Measurements from ENCODE around the gene TRPC3.

The TRPC3 gene

DNA sequence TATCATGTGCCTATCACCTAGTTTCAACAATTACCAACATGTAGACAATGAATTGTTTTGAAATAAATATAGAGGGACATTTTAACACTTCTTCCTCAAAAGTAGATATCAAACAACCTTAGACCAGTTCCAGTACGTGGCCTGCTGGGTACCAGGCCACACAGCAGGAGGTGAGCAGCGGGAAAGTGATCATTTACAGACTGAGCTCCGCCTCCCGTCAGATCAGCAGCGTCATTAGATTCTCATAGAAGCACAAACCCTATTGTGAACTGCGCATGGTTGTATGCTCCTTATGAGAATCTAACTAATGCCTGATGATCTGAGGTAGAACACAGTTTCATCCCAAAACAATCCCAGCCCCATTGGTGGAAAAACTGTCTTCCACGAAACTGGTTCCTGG, 88.1 kb downstream of the TRPC3 start:
- DNase-seq (ENCODE audit: insufficient read length) (no peak), FAIRE-seq (no peak)

DNA sequence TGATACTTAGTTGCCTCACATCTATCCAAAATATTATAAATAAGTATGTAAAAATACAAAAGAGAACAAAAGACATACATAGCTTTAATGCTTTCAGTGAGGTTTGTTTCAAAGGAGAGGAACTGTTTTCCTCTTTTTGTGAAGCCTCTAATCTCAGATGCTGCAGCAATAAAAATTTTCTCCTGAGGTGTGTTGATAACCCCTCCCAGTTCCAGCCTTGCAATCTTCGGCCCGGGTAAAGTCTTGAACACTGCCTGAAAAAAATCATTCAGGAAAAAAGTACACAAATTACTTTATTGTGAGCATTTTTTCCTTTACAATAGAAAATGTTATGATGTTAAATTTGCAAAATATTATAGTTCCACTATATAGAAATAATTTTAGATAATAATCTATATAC, 90.4 kb downstream of the TRPC3 start:
- DNase-seq (ENCODE audit: insufficient read length), result no peak
- no peak for TF ChIP-seq POLR2AphosphoS5 (IDR thresholded peaks at IDR 0.05; ENCODE audit: low read depth, low read length)
- no peak for TF ChIP-seq TAF1 (IDR thresholded peaks at IDR 0.05; ENCODE audit: borderline replicate concordance, low read depth, low read length)
- no peak for TF ChIP-seq POLR2A (IDR thresholded peaks at IDR 0.05; ENCODE audit: low read depth, low read length)
- FAIRE-seq, result peak; percentile 5

More for the DNA sequence above, 88.1 kb downstream of the TRPC3 start:
- TF ChIP-seq POLR2AphosphoS5 (IDR thresholded peaks at IDR 0.05; ENCODE audit: low read depth, low read length) (no peak), TAF1 (IDR thresholded peaks at IDR 0.05; ENCODE audit: borderline replicate concordance, low read depth, low read length) (no peak), POLR2A (IDR thresholded peaks at IDR 0.05; ENCODE audit: low read depth, low read length) (no peak)

DNA sequence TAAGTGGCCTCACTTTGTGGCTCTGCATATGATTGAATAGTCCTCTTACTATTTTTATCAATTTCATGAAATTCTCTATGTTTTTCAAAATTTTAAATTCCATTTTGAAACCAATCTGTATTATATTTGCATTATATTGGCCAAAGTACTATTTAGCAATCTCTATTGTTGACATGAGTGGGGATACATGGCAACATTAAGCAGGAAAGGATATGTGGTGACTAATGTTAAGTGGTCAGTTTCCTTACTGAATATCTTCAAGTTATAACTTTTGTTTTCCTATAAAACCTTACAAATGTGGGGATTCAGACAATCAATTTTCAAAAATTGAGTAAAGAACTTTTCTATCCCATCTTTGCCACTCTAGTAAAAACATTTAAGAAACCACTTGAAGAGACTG, 91.7 kb downstream of the TRPC3 start:
- DNase-seq (ENCODE audit: insufficient read length) (no peak), FAIRE-seq (no peak)
- no peak for TF ChIP-seq POLR2A (IDR thresholded peaks at IDR 0.05; ENCODE audit: low read depth, low read length)
- TF ChIP-seq TAF1 (IDR thresholded peaks at IDR 0.05; ENCODE audit: borderline replicate concordance, low read depth, low read length), result no peak
- TF ChIP-seq POLR2AphosphoS5 (IDR thresholded peaks at IDR 0.05; ENCODE audit: low read depth, low read length), result no peak

DNA sequence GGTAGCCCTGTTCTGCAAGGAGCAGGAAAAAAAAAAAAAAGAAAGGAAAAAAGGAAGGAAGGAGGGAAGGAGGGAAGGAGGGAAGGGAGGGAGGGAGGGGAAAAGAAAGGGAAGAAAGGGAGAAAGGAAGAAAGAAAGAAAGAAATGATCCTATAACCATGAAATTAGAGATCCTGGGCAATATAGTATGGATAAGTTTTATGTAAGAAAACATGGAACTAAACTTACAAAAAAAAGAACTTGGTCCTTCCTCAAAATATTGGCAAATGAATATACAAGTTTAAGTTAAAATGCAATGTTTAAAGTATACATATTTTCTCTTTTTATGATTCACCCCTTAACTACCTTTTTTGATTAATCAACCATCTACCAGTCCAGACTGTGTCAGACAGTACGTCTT, 100.5 kb downstream of the TRPC3 start:
- no peak for FAIRE-seq
- TF ChIP-seq POLR2AphosphoS5 (IDR thresholded peaks at IDR 0.05; ENCODE audit: low read depth, low read length) (no peak), TAF1 (IDR thresholded peaks at IDR 0.05; ENCODE audit: borderline replicate concordance, low read depth, low read length) (no peak)

DNA sequence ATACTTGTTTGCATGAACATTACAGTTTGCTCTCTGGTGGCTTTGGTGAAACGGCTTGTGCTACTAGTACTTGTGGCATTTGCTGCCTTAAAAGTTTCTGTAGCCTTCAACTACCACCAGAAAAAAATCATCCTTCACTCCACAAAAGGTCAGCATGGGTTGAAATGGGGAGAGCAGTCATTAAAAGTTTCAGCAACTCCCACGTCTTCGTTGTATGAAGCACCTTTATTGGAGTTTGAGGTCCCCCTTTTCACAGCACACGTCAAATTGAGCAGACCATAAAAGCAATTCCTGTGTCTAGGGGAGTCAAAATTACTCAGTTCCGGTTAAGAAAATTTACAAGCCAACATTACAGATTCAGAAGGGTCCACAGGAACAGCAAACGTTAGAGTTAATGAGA, 105.2 kb downstream of the TRPC3 start:
- DNase-seq (ENCODE audit: insufficient read length) (no peak), FAIRE-seq (no peak)
- TF ChIP-seq POLR2AphosphoS5 (IDR thresholded peaks at IDR 0.05; ENCODE audit: low read depth, low read length) (no peak), POLR2A (IDR thresholded peaks at IDR 0.05; ENCODE audit: low read depth, low read length) (no peak), TAF1 (IDR thresholded peaks at IDR 0.05; ENCODE audit: borderline replicate concordance, low read depth, low read length) (no peak)

More for the DNA sequence above, 100.5 kb downstream of the TRPC3 start:
- DNase-seq (ENCODE audit: insufficient read length), result no peak

DNA sequence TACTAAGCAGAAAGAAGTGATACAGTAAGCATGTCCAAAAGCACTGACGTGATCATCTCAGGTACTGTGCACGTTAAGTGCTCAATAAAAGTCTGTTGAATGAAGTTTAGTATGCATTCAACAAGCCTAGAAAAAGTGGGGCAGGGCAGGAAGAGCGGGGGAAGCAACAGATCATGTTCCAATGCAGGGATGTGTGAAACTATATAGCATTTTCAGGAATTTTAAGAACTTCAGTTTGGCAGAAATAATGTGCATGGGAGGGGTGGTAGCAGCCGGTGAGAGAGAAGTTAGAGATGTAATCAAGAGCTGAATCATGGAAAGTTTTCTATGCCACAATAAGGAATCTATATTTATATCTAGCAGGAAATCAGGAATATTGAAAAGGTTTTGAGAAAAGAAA, 109.0 kb downstream of the TRPC3 start:
- no peak for DNase-seq (ENCODE audit: insufficient read length)
- FAIRE-seq, result no peak
- TF ChIP-seq POLR2AphosphoS5 (IDR thresholded peaks at IDR 0.05; ENCODE audit: low read depth, low read length) (no peak), TAF1 (IDR thresholded peaks at IDR 0.05; ENCODE audit: borderline replicate concordance, low read depth, low read length) (no peak), POLR2A (IDR thresholded peaks at IDR 0.05; ENCODE audit: low read depth, low read length) (no peak)

DNA sequence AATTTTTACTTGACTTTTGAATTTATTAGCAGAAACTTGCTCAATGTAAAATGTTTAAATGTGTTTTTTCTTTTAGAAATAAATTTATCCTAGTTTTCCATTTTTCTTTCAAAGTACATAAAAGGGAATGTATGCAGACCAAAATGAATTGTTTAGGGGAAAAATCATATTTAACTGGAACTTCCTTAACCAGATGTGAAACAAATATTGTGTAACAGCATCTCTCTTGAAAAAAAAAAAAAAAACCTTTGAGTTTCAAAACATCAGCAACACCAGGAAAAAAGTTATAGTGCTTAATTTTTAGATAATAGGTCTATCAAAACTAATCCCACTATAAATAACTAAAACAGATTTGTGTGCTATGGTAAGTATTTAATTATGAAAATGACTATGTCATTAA, 113.7 kb downstream of the TRPC3 start:
- DNase-seq (ENCODE audit: insufficient read length) (no peak), FAIRE-seq (no peak)
- TF ChIP-seq POLR2A (IDR thresholded peaks at IDR 0.05; ENCODE audit: low read depth, low read length) (no peak), TAF1 (IDR thresholded peaks at IDR 0.05; ENCODE audit: borderline replicate concordance, low read depth, low read length) (no peak), POLR2AphosphoS5 (IDR thresholded peaks at IDR 0.05; ENCODE audit: low read depth, low read length) (no peak)

DNA sequence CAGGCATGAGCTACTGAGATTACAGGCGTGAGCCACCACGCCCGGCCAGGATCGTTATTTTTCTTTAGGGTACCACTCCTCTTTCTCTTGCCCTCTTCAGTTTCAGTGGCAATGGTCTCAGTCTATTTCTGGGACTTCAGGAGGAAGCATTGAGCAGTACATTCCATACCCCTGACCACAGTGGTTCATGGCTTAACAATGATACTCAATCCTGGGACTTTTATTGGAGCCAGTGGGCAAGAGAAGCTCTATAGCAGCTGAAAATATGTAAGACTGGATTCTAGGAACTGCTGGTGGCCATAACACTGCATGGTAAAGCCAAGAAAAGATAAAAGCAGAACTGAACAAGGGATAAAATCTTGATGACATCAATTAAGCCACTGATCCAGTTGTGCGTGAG, 122.3 kb downstream of the TRPC3 start:
- DNase-seq (ENCODE audit: insufficient read length) (no peak), FAIRE-seq (no peak)
- TF ChIP-seq POLR2AphosphoS5 (IDR thresholded peaks at IDR 0.05; ENCODE audit: low read depth, low read length), result no peak
- no peak for TF ChIP-seq POLR2A (IDR thresholded peaks at IDR 0.05; ENCODE audit: low read depth, low read length)
- TF ChIP-seq TAF1 (IDR thresholded peaks at IDR 0.05; ENCODE audit: borderline replicate concordance, low read depth, low read length), result no peak
